HEK293 (cell line): ENCODE measurements around the gene TNKS1BP1.

Experiments
- BCL11B ChIP-seq: fragments of 450-650 bp; formaldehyde crosslinking; IDR thresholded peaks from 2 replicates; pipeline ENCODE4 v1.5.1; 2016; ENCODE audit warnings: low read depth, missing biosample characterization, missing genetic modification characterization
- HOXA7 ChIP-seq: sonication (generic); formaldehyde crosslinking; IDR thresholded peaks from 2 replicates; pipeline ENCODE4 v1.8.1; 2022; ENCODE audit warnings: missing genetic modification reagents, borderline replicate concordance
- IKZF3 ChIP-seq: fragments of 450-650 bp; IDR thresholded peaks from 2 replicates; pipeline ENCODE4 v1.5.0; 2018; ENCODE audit warnings: missing biosample characterization, mild to moderate bottlenecking, missing genetic modification characterization, moderate library complexity
- PRDM1 ChIP-seq: fragments of 450-650 bp; formaldehyde crosslinking; IDR thresholded peaks from 2 replicates; pipeline ENCODE4; 2016; ENCODE audit warnings: missing biosample characterization, missing genetic modification characterization
- SP3 ChIP-seq: fragments of 450-650 bp; formaldehyde crosslinking; IDR thresholded peaks from 2 replicates; pipeline ENCODE4 v1.5.1; 2016; ENCODE audit warnings: missing biosample characterization, missing genetic modification characterization
- WT1 ChIP-seq: fragments of 450-650 bp; formaldehyde crosslinking; IDR thresholded peaks from 2 replicates; pipeline ENCODE4 v1.5.1; 2016; ENCODE audit warnings: missing biosample characterization, missing genetic modification characterization
- ZBTB1 ChIP-seq: fragments of 450-650 bp; formaldehyde crosslinking; IDR thresholded peaks from 2 replicates; pipeline ENCODE4 v1.5.1; 2016; ENCODE audit warnings: missing biosample characterization, missing genetic modification characterization
- ZBTB21 ChIP-seq: fragments of 450-650 bp; formaldehyde crosslinking; IDR thresholded peaks from 2 replicates; pipeline ENCODE4 v1.5.1; 2017; ENCODE audit warnings: missing biosample characterization, missing genetic modification characterization
- ZFP37 ChIP-seq: fragments of 450-650 bp; formaldehyde crosslinking; IDR thresholded peaks from 2 replicates; pipeline ENCODE4 v1.5.1; 2016; ENCODE audit warnings: missing biosample characterization, missing genetic modification characterization
- ZFP41 ChIP-seq: fragments of 450-650 bp; formaldehyde crosslinking; IDR thresholded peaks from 2 replicates; pipeline ENCODE4 v1.5.1; 2016; ENCODE audit warnings: missing biosample characterization, missing genetic modification characterization, borderline replicate concordance
- ZFP69B ChIP-seq: fragments of 450-650 bp; formaldehyde crosslinking; IDR thresholded peaks from 2 replicates; pipeline ENCODE4 v1.5.1; 2016; ENCODE audit warnings: missing biosample characterization, missing genetic modification characterization
- ZNF121 ChIP-seq: fragments of 450-650 bp; formaldehyde crosslinking; IDR thresholded peaks from 2 replicates; pipeline ENCODE4 v1.5.1; 2016; ENCODE audit warnings: missing biosample characterization, missing genetic modification characterization
- ZNF133 ChIP-seq: fragments of 450-650 bp; formaldehyde crosslinking; IDR thresholded peaks from 2 replicates; pipeline ENCODE4 v1.5.1; 2016; ENCODE audit warnings: missing biosample characterization, missing genetic modification characterization
- ZNF138 ChIP-seq: fragments of 450-650 bp; formaldehyde crosslinking; IDR thresholded peaks from 2 replicates; pipeline ENCODE4 v1.5.1; 2016; ENCODE audit warnings: missing biosample characterization, missing genetic modification characterization, borderline replicate concordance
- ZNF140 ChIP-seq: fragments of 450-650 bp; formaldehyde crosslinking; IDR thresholded peaks from 2 replicates; pipeline ENCODE4 v1.5.1; 2016; ENCODE audit warnings: missing biosample characterization, missing genetic modification characterization
- ZNF302 ChIP-seq: fragments of 450-650 bp; formaldehyde crosslinking; IDR thresholded peaks from 2 replicates; pipeline ENCODE4 v1.5.1; 2016; ENCODE audit warnings: missing biosample characterization, missing genetic modification characterization, low read depth
- ZNF404 ChIP-seq: fragments of 450-650 bp; formaldehyde crosslinking; IDR thresholded peaks from 2 replicates; pipeline ENCODE4 v1.5.1; 2017; ENCODE audit warnings: missing biosample characterization, missing genetic modification characterization
- ZNF423 ChIP-seq: fragments of 450-650 bp; formaldehyde crosslinking; IDR thresholded peaks from 2 replicates; pipeline ENCODE4 v1.5.1; 2016; ENCODE audit warnings: missing biosample characterization, missing genetic modification characterization
- ZNF433 ChIP-seq: fragments of 450-650 bp; formaldehyde crosslinking; IDR thresholded peaks from 2 replicates; pipeline ENCODE4 v1.5.1; 2016; ENCODE audit warnings: missing biosample characterization, missing genetic modification characterization, low read depth
- ZNF521 ChIP-seq: fragments of 450-650 bp; formaldehyde crosslinking; IDR thresholded peaks from 2 replicates; pipeline ENCODE4 v1.5.1; 2017; ENCODE audit warnings: missing biosample characterization, mild to moderate bottlenecking, missing genetic modification characterization
- ZNF654 ChIP-seq: fragments of 450-650 bp; formaldehyde crosslinking; IDR thresholded peaks from 2 replicates; pipeline ENCODE4 v1.5.1; 2016; ENCODE audit warnings: low read depth, missing biosample characterization, missing genetic modification characterization
- ZNF660 ChIP-seq: fragments of 450-650 bp; IDR thresholded peaks from 2 replicates; pipeline ENCODE4 v1.5.1; 2018; ENCODE audit warnings: missing biosample characterization, mild to moderate bottlenecking, missing genetic modification characterization
- ZNF830 ChIP-seq: fragments of 450-650 bp; IDR thresholded peaks from 2 replicates; pipeline ENCODE4 v1.5.0; 2018; ENCODE audit warnings: missing biosample characterization, missing genetic modification characterization, low read depth, mild to moderate bottlenecking, moderate library complexity
- ZSCAN30 ChIP-seq: fragments of 450-650 bp; IDR thresholded peaks from 2 replicates; pipeline ENCODE4 v1.5.1; 2018; ENCODE audit warnings: missing biosample characterization, mild to moderate bottlenecking, missing genetic modification characterization, moderate library complexity
- TF ChIP-seq, protein P1 (sequence below): fragments of 450-650 bp; formaldehyde crosslinking; conservative IDR thresholded peaks from 2 replicates; pipeline ENCODE4 v1.5.1; 2016; ENCODE audit warnings: low read depth, missing biosample characterization, missing genetic modification characterization
- TF ChIP-seq, protein P2 (sequence below): fragments of 450-650 bp; formaldehyde crosslinking; IDR thresholded peaks from 2 replicates; pipeline ENCODE4 v1.5.1; 2016; ENCODE audit warnings: missing biosample characterization, missing genetic modification characterization
- TF ChIP-seq, protein P3 (sequence below): fragments of 450-650 bp; formaldehyde crosslinking; IDR thresholded peaks from 2 replicates; pipeline ENCODE4 v1.5.1; 2016; ENCODE audit warnings: missing biosample characterization, missing genetic modification characterization
- TF ChIP-seq, protein P4 (sequence below): fragments of 450-650 bp; formaldehyde crosslinking; IDR thresholded peaks from 2 replicates; pipeline ENCODE4 v1.5.1; 2016; ENCODE audit warnings: missing biosample characterization, missing genetic modification characterization

TNKS1BP1 gene

DNA sequence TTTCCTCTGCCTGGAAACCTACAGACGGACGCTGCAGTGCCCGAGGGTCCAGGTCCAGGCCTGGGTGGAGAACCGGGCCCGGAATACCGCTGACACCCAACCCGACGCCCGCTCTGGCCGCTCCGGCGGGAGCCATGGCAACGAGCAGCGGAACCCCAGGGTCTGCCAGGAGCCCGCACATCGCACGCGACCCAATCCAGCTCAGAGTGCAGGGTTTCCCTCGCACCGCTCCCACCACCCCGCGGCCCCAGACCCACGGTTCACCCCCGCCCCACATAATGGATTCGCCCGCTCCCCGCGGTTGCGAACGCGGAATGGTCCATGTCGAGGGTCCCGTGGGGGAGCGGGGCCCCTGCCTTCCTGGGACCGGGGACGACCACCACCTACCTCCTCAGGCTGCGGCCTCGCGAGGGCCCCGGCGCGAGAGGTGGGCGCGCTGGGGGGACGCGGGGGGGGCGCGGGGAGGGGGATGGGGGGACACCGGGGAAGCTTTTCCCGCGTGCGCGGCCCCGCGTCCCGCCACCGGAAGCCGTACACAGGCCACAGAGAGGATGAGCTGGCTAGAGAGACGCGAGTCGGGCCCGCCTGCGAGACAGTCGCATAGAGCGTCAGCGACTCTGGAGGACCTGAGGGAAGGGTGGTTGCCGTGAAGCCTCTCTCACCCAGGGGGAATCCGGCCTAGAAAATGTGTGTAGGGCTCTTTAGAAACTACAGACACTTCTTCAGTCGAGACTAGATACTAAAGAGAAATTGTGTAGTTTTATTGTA, 10.8 kb upstream of the TNKS1BP1 start, which contains the start of gene SSRP1 (continued):
- TF ChIP-seq, protein P1, sequence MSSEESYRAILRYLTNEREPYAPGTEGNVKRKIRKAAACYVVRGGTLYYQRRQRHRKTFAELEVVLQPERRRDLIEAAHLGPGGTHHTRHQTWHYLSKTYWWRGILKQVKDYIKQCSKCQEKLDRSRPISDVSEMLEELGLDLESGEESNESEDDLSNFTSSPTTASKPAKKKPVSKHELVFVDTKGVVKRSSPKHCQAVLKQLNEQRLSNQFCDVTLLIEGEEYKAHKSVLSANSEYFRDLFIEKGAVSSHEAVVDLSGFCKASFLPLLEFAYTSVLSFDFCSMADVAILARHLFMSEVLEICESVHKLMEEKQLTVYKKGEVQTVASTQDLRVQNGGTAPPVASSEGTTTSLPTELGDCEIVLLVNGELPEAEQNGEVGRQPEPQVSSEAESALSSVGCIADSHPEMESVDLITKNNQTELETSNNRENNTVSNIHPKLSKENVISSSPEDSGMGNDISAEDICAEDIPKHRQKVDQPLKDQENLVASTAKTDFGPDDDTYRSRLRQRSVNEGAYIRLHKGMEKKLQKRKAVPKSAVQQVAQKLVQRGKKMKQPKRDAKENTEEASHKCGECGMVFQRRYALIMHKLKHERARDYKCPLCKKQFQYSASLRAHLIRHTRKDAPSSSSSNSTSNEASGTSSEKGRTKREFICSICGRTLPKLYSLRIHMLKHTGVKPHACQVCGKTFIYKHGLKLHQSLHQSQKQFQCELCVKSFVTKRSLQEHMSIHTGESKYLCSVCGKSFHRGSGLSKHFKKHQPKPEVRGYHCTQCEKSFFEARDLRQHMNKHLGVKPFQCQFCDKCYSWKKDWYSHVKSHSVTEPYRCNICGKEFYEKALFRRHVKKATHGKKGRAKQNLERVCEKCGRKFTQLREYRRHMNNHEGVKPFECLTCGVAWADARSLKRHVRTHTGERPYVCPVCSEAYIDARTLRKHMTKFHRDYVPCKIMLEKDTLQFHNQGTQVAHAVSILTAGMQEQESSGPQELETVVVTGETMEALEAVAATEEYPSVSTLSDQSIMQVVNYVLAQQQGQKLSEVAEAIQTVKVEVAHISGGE (tag by site-specific recombination), result peak; percentile 77
- TF ChIP-seq ZNF423 (tag by site-specific recombination), result no peak
- TF ChIP-seq ZNF302 (tag by site-specific recombination), result no peak
- peak; percentile 26; the same call in 1 of the 2 replicates for TF ChIP-seq ZNF660 (tag by site-specific recombination)
- no peak for TF ChIP-seq ZNF121 (tag by site-specific recombination)
- no peak for TF ChIP-seq ZNF133 (tag by site-specific recombination)
- no peak for TF ChIP-seq IKZF3 (tag by site-specific recombination)
- TF ChIP-seq ZNF521 (tag by site-specific recombination), result no peak
- no peak for TF ChIP-seq ZFP41 (tag by site-specific recombination)
- TF ChIP-seq, protein P2, sequence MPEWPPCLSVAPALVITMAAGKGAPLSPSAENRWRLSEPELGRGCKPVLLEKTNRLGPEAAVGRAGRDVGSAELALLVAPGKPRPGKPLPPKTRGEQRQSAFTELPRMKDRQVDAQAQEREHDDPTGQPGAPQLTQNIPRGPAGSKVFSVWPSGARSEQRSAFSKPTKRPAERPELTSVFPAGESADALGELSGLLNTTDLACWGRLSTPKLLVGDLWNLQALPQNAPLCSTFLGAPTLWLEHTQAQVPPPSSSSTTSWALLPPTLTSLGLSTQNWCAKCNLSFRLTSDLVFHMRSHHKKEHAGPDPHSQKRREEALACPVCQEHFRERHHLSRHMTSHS (tag by site-specific recombination), result no peak
- TF ChIP-seq ZNF433 (tag by site-specific recombination), result no peak
- TF ChIP-seq ZFP37 (tag by site-specific recombination), result no peak
- TF ChIP-seq PRDM1, result no peak
- TF ChIP-seq ZSCAN30 (tag by site-specific recombination), result peak; percentile 19; the same call in 1 of the 2 replicates
- TF ChIP-seq ZNF138, result no peak
- no peak for TF ChIP-seq ZNF404 (tag by site-specific recombination)
- TF ChIP-seq ZNF140, result no peak
- no peak for TF ChIP-seq BCL11B (tag by site-specific recombination)
- TF ChIP-seq ZNF654 (tag by site-specific recombination), result no peak
- no peak for TF ChIP-seq WT1 (tag by site-specific recombination)
- TF ChIP-seq ZBTB21 (tag by site-specific recombination), result 0 out of 2 replicates have a peak, but pooled peaks have one; percentile 22
- no peak for TF ChIP-seq ZBTB1 (tag by site-specific recombination)
- no peak for TF ChIP-seq ZFP69B (tag by site-specific recombination)
- no peak for TF ChIP-seq ZNF830
- no peak for TF ChIP-seq HOXA7
- TF ChIP-seq, protein P3, sequence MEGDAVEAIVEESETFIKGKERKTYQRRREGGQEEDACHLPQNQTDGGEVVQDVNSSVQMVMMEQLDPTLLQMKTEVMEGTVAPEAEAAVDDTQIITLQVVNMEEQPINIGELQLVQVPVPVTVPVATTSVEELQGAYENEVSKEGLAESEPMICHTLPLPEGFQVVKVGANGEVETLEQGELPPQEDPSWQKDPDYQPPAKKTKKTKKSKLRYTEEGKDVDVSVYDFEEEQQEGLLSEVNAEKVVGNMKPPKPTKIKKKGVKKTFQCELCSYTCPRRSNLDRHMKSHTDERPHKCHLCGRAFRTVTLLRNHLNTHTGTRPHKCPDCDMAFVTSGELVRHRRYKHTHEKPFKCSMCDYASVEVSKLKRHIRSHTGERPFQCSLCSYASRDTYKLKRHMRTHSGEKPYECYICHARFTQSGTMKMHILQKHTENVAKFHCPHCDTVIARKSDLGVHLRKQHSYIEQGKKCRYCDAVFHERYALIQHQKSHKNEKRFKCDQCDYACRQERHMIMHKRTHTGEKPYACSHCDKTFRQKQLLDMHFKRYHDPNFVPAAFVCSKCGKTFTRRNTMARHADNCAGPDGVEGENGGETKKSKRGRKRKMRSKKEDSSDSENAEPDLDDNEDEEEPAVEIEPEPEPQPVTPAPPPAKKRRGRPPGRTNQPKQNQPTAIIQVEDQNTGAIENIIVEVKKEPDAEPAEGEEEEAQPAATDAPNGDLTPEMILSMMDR (tag by site-specific recombination), result 0 out of 2 replicates have a peak, but pooled peaks have one; percentile 11
- 0 out of 2 replicates have a peak, but pooled peaks have one; percentile 16 for TF ChIP-seq SP3 (tag by site-specific recombination)
- TF ChIP-seq, protein P4, sequence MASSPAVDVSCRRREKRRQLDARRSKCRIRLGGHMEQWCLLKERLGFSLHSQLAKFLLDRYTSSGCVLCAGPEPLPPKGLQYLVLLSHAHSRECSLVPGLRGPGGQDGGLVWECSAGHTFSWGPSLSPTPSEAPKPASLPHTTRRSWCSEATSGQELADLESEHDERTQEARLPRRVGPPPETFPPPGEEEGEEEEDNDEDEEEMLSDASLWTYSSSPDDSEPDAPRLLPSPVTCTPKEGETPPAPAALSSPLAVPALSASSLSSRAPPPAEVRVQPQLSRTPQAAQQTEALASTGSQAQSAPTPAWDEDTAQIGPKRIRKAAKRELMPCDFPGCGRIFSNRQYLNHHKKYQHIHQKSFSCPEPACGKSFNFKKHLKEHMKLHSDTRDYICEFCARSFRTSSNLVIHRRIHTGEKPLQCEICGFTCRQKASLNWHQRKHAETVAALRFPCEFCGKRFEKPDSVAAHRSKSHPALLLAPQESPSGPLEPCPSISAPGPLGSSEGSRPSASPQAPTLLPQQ (tag by site-specific recombination), result no peak
